ENCODE measurements around the gene STARD9.
"Not testable (repeated sequence)": the region's sequence is repeated elsewhere in the genome, so short reads cannot be mapped to it uniquely, and the experiment has no call there.

The STARD9 gene

GRCh38 chr15:42575188-42576039, at the start of gene STARD9:
Gene STARD9 (plus strand): TSS chr15:42575606. CDS start chr15:42575716, 110 bp downstream.
- DNase-seq (ENCODE audit: low read depth in 2 of 2): peak; percentile 93 to 94

- no peak for DNase-seq (ENCODE audit: low read depth in 2 of 2)
Observed at GRCh38 chr15:42528970-42529369, 46.4 kb upstream of the STARD9 start.

GRCh38 chr15:42533246-42533645, 42.2 kb upstream of the STARD9 start:
- DNase-seq (ENCODE audit: low read depth in 2 of 2): no peak

GRCh38 chr15:42544853-42545629, 30.4 kb upstream of the STARD9 start:
- no peak for DNase-seq (ENCODE audit: low read depth in 2 of 2)

- no peak for DNase-seq (ENCODE audit: low read depth in 2 of 2)
Observed at GRCh38 chr15:42547918-42548248, 27.5 kb upstream of the STARD9 start.

- peak; percentile 84 to 88 for DNase-seq (ENCODE audit: low read depth in 2 of 2)
Observed at GRCh38 chr15:42548249-42549031, 27.0 kb upstream of the STARD9 start, which contains the start of the genes HAUS2 and LRRC57. Gene HAUS2 (plus strand): TSS chr15:42548838. CDS start chr15:42548873, 35 bp downstream. Gene LRRC57 (minus strand): TSS chr15:42548793. CDS start chr15:42548434, 359 bp downstream.

- DNase-seq (ENCODE audit: low read depth in 2 of 2): peak in 1 of 2 donors; percentile 6
Observed at GRCh38 chr15:42549032-42549491, 26.3 kb upstream of the STARD9 start.

GRCh38 chr15:42549741-42550392, 25.5 kb upstream of the STARD9 start:
- DNase-seq (ENCODE audit: low read depth in 2 of 2): no peak

GRCh38 chr15:42553554-42553953, 21.9 kb upstream of the STARD9 start:
- no peak for DNase-seq (ENCODE audit: low read depth in 2 of 2)

GRCh38 chr15:42556550-42557207, 18.7 kb upstream of the STARD9 start:
- not testable (repeated sequence) for DNase-seq (ENCODE audit: low read depth in 2 of 2)

- DNase-seq (ENCODE audit: low read depth in 2 of 2): no peak
Observed at GRCh38 chr15:42558739-42559138, 16.7 kb upstream of the STARD9 start.

GRCh38 chr15:42576040-42576594, 711 bp downstream of the STARD9 start:
- DNase-seq (ENCODE audit: low read depth in 2 of 2): no peak

- no peak for DNase-seq (ENCODE audit: low read depth in 2 of 2)
Observed at GRCh38 chr15:42576776-42577175, 1.4 kb downstream of the STARD9 start.

- DNase-seq (ENCODE audit: low read depth in 2 of 2): no peak
Observed at GRCh38 chr15:42577514-42578031, 2.2 kb downstream of the STARD9 start.

- no peak for DNase-seq (ENCODE audit: low read depth in 2 of 2)
Observed at GRCh38 chr15:42578984-42579537, 3.7 kb downstream of the STARD9 start.

GRCh38 chr15:42581272-42581730, 5.9 kb downstream of the STARD9 start:
- DNase-seq (ENCODE audit: low read depth in 2 of 2): peak; percentile 66 to 79

GRCh38 chr15:42582569-42583375, 7.4 kb downstream of the STARD9 start:
- no peak for DNase-seq (ENCODE audit: low read depth in 2 of 2)

GRCh38 chr15:42584031-42584765, 8.8 kb downstream of the STARD9 start:
- no peak for DNase-seq (ENCODE audit: low read depth in 2 of 2)
